Stimulated activated CD4-positive, alpha-beta T cell treated with anti-CD3 and anti-CD28 coated beads, Interleukin-1b, Interleukin-23, amount 100 ng/mL, for 48 hours (primary cell): Measurements from ENCODE around the gene CYP4F3.
"Not testable (repeated sequence)": the region's sequence is repeated elsewhere in the genome, so short reads cannot be mapped to it uniquely, and the experiment has no call there.

Experiments used
- DNase-seq: peaks from one replicate; pipeline ENCODE4 v3.0.0-alpha.2; 2020

The CYP4F3 gene

DNA sequence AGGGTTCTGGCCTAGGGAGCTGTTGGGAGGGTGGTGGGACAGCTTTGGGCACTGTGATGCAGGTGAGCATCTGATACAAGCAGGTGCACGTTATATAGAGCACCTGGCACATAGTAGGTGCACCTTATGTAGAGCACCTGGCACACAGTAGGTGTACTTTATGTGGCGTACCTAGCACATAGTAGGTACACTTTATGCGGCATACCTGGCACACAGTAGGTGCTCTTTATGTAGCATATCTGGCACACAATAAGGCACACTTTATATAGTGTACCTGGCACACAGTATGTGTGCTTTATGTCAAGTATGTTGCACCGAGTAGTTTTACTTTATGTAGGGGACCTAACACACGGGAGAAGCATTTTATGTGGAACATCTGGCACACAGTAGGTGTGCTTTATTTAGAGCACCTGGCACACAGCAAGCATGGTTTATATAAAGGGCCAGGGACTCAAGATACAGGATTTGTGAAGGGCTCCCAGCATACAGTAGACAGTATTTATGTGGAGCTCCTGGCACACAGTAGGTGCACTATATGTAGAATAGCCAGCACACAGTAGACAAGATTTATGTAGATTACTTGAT lies 30.6 kb downstream of the CYP4F3 start:
- DNase-seq: no peak

DNA sequence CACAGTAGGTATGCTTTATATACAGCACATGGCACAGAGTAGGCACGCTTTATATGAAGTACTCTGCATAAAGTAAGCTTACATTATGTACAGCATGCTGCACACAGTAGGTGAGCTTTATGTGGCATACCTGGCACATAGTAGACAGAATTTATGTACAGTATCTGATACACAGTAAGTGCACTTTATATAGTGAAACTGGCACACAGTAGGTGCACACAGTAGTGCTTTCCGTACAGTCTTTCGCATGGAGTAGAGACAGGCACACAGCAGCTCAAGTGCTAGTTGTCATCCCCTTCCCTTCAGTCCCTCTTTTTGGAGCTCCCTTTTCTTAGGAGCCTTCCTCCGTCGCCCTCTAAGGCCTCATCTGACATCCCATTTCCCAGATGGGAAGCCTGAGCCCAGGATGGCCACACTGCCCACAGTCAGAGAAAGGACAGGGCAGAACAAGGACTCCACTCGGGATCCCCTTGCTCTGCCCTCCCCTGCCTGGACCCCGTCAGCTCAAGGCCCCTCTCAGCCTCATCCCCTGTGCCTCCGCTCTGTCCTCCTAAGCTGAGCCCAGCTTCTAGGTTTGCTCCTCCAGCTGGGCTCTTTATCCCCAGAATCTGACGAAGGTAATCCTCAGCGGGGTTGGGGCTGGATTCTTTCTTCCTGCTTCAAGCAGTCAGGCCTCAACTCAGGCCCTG lies 31.3 kb downstream of the CYP4F3 start:
- no peak for DNase-seq

DNA sequence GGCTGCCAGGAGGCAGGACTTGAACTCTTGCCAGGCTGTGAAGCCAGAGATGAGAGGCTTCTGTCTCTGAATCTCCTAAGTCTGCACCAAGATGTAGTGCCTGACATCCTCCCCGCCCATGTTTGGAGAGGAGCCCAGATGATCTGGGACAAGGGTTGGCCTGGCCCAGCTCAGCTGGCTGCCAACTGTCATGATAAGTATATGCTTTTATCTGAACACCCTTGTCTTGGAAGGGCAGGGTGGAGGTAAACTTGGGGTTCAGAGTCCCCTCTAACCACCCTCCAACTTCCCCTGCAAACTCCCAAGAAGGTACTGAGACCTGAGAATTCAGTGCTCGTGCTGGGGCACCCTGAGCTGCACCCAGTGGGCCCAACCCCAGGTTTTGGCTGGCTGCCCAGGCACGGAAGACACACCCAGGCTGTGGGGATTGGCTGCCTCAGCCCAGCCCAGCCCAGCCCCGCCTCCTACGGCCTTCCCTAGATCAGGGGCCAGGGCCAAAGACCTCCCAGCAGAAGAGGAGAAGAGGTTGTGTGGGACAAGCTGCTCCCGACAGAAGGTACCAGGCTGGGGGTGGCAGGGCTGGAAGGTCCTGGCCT lies 32.0 kb downstream of the CYP4F3 start, which contains the start of gene CYP4F12:
TSS of gene CYP4F12 (plus strand) at position 508 of the 596 bp plus-strand sequence. CDS start 443 bp downstream, outside the sequence.
- DNase-seq: peak; percentile 9

DNA sequence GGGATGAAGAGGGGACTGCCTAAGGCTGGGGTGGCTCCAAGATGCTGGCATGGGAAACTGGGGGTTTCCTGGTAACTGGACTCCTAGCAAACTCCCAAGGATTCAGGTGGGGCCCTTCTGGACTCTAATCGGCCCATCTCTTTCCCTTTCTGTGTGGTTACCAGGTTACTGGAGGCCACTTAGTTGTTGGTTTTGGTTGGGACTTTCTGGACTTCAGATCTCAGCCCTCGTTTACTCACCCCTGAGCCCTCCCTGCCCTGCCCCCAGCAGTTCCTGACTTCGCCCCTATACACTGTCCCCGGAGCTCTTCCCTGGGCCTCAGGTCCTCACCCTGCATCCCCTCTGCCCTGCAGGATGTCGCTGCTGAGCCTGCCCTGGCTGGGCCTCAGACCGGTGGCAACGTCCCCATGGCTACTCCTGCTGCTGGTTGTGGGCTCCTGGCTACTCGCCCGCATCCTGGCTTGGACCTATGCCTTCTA lies 32.5 kb downstream of the CYP4F3 start:
- no peak for DNase-seq

DNA sequence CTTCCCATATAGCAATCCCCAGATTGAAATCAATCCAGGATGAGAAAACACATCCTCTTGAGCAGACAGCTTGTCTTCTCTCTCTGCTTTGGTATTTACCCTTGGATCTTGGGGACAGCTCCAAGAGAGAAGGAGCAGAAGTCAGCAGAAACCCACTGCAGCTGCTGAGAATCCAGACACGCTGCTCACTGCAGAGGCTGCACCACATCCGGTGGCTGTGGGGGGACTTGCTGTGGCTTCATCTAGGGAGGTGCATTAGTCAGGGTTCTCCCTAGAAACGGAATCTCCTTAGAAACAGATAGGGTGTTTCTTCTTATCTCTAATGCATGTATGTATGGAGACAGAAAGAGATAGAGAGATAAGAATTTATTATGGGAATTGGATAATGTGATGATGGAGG lies 34.9 kb downstream of the CYP4F3 start:
- DNase-seq: no peak

DNA sequence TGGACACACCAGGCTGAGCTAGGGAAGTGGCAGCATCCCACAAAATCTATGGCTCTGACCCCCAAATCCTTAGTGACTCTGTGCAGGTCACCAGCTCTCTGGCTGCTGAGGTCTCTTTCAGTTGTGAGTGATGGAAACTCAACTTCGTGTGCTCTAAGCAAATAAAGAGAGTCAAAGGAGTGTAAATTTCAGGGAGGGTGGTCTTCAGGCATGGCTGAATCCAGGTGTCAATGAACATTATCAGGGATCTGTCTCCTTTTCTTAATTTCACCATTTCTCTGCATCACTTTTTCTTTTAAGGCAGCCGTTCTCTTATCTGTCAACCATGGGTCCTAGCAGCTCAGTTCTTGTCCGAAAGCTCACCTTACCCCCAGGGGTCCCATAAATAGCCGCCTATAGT lies 38.4 kb downstream of the CYP4F3 start:
- no peak for DNase-seq

DNA sequence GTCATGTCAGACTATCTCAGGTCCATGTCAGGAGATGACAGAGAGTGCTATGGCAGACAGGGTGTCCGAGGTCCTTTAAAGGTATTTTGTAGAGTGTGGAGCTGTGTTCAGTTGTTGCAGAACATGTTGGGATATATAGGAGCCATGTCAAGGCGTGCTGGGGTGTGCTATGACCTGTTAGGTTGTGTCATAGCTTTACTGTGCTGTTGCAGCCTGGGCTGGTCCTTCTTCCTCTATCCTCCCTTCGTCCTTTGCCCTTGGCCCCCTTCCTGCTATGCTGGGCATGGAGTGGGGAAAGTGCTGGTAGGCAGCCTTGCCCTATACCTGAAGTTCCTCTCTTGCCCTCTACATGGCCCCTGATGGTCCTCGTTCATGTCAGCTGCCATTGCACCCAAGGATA lies 39.2 kb downstream of the CYP4F3 start:
- DNase-seq: not testable (repeated sequence)

DNA sequence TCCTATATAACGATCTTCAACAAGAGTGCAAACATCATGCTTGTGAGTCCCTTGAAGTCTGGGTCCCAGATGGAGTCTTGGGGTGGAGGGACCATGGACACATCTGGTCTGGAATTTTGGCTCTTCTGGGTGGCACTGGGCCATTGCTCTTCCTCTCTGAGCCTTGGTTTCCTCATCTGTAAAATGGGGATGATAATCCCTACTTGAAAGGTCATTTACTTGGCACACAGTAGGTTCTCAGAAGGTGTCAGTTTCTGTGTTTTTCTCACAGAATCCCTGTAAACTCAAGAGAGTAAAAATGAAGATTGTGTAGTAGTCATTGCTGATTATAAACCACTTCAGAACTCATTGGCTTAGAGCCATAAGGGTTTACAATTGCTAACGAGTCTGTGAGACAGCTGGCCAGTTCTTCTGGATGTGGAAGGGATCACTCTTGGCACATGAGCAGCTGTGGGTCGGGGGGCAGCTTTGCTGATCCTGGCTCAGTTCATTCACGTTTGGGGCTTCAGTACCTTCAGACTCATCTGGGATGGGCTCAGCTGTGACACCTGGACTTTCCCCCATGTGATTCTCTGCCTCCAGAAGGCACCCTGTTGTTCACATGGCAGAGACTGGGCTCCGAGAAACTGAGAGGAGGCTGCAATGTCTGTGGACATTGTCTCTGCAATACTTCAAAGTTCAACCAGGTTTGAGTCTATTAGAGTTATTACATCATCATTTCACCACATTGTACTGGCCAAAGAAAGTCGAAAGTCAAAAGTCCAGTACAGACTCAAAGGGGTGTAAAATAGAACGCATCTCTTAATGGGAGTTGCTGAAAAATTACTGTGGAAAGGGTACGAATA lies 40.0 kb downstream of the CYP4F3 start:
- no peak for DNase-seq

DNA sequence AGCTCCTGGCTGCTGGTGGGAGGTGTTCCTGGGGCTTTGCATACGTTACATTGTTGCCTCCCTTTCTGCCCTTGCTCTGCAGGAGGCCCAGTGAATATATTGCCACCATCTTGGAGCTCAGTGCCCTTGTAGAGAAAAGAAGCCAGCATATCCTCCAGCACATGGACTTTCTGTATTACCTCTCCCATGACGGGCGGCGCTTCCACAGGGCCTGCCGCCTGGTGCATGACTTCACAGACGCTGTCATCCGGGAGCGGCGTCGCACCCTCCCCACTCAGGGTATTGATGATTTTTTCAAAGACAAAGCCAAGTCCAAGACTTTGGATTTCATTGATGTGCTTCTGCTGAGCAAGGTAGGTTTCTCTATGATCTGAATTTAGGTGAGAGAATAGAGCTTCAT lies 42.7 kb downstream of the CYP4F3 start:
- DNase-seq: no peak

DNA sequence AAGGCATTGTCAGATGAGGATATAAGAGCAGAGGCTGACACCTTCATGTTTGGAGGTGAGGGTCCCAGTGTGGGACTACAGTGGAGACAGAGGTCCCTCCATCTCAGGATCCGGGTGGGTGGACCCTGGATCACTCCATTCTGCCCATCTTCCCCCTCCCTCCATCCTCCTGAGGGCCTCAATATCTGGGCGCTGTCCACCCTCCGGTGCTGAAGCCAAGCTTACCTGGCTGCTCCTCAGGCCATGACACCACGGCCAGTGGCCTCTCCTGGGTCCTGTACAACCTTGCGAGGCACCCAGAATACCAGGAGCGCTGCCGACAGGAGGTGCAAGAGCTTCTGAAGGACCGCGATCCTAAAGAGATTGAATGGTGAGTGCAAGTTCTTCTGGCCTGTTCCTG lies 44.1 kb downstream of the CYP4F3 start:
- DNase-seq: no peak

DNA sequence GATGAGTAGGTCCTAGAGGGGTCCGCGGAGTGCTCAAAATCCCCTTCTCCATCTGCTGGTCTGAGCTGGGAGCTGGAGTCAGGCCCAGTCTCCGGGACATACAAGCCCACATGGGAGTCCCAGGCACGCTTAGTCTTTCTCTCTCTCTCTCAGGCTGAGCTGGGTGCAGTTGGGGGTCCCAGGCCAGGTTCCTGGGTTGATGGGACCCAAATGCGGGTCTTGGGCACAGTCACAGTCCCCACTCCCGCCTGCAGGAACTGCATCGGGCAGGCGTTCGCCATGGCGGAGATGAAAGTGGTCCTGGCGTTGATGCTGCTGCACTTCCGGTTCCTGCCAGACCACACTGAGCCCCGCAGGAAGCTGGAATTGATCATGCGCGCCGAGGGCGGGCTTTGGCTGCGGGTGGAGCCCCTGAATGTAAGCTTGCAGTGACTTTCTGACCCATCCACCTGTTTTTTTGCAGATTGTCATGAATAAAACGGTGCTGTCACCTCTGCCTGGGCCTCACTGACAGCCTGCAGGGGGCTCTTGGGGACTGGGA lies 56.0 kb downstream of the CYP4F3 start:
- no peak for DNase-seq

DNA sequence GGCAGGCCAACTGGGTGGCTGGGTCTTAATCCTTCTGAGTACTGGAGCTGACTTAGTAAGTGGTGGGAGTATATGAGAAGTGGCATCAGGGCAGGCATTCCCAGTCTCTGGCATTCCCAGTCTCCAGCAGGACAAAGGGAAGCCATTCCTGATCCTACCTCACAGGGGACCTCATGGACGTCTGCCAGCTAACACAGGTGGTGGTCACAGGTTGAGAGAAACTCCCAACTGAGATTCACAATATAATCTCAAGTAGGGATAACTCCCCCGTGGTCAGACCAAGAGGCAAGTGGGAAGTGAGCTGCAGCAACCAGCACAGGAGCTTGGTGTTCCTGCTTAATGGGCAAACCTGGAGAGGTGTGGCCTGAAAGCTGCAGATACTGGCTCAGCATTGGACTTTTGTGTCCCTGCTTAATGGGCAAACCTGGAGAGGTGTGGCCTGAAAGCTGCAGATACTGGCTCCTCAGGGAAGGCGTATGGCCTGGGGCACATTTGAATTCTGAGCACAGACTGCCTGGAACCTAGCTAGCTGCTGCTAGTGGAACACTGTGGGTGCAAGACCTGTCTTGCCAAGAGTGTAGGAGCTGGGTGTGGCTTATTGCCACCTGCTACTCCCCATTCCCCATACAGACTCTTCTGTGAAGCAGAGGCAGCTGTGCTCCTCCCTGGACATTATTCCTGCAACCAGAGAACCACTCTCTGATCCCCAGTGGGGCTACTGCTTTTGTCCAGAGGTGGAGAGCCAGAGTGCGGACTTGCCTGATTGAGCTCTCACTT lies 61.2 kb downstream of the CYP4F3 start:
- DNase-seq: no peak

DNA sequence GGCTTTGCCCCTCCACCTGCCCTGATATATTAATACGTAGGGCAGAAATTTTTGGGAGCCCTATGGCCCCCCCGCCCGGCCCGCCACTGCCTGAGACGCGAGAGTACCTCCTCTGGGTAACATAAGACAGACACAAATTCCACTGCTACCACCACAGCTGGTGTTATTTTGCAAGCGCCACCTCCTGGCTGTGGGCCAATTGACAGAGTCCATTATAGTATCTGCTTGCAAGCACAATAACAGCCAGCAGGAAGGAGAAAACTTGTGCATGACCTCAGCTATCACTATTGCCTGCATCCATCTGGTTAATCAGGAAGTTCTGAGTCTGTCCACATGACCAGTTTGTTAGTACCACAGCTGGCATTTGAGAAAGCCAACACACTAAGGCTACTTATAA lies 61.8 kb downstream of the CYP4F3 start:
- DNase-seq: peak; percentile 11
